Measurements from ENCODE around the gene PMAIP1.

GRCh38 chr18:59865241-59865986 lies 34.4 kb upstream of the PMAIP1 start:
- TF ChIP-seq CTCF (conservative IDR thresholded peaks at IDR 0.05; ENCODE audit: low read length) (no peak), EZH2phosphoT487 (IDR thresholded peaks at IDR 0.05; ENCODE audit: borderline replicate concordance, low read depth, low read length) (no peak)
